Measurements from ENCODE around the gene MMP2. TPM values are rescaled to one million over a fixed set of nuclear protein-coding genes. Genes with fewer than 3 reads are reported as not detected.

MMP2 gene
- total RNA-seq, 1 experiment from 2014 or later: 311 TPM

DNA sequence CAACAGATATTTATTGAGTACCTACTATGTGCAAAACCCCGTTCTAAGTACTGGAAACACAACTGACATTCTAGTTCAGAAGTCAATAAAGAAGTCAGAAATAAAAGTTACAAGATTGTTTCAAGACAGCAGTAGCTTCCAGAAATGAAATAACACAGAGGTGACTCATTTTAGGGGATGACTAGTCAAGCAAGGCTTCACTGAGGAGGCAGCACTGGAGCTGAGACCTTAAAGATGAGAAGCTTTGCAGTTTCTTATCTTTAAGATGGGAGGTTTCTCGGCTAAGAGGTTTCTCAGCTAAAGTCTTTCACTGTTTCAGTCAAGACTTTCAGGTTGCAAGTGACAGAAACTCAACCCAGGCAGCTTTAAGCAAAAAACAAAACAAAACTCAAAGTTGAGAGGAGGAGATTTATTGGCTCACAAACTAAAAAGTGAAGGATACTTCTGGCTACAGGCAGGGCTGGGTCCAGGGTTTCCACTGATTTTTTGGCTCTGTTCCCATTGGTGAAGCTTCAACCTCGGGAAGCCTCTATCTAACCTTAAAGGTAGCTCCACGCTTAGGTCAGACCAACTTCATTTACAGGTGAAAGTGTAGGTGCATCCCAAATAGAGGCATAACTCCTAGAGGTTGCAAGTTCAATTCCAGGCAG is 7.4 kb upstream of the MMP2 start:
- H3K27me3 ChIP-seq (ENCODE audit: control insufficient read depth, insufficient read depth, low read length): no peaks in the 10 kb centered on the region
- ChIA-PET CTCF (interaction anchor here (0.6 kb wide), 1 partner anchor 720 kb away, joined by 4 read pairs; the partner anchor contains the start of gene GNAO1), POLR2A (interaction anchor here (0.7 kb wide), 1 partner anchor 12 kb away, joined by 19 read pairs; no protein-coding TSS in a partner anchor)
- TF ChIP-seq TCF7L2 (IDR thresholded peaks at IDR 0.05; ENCODE audit: low read depth, low read length): no peak
- H3K36me3 ChIP-seq (ENCODE audit: control insufficient read depth, insufficient read depth, low read length): no peaks in the 10 kb centered on the region
- in situ Hi-C loops (cut with HindIII; ENCODE audit: low pct_unique_long_range_greater_than_20kb, low sequenced_read_pairs): no loop called here
- ATAC-seq (peak; percentile 70), DNase-seq (ENCODE audit: low read depth, low spot score) (no peak)
- no TSS peak for BruUV-seq (replicated peaks)
- H3K27ac ChIP-seq (ENCODE audit: low read length): peak overlapping the region; percentile 91
- intact Hi-C loops (cut with micrococcal nuclease; ENCODE audit: unreplicated experiment): loop anchor here (5.0 kb wide), 1 partner anchor 376 kb away; no protein-coding TSS in a partner anchor
- no peak overlapping the region for H3K4me3 ChIP-seq (ENCODE audit: low read depth in 2 of 2, low read length in 2 of 2)
- peaks cover 45% of the 10 kb centered on the region for H3K4me1 ChIP-seq (ENCODE audit: control insufficient read depth, insufficient read depth, low read length)
- H3K9me3 ChIP-seq (ENCODE audit: control insufficient read depth, insufficient read depth, low read depth, low read length): no peaks in the 10 kb centered on the region

GRCh38 chr16:55473587-55473986 is 5.4 kb upstream of the MMP2 start:
- no peak for ATAC-seq
- TF ChIP-seq POLR2AphosphoS5 (IDR thresholded peaks at IDR 0.05; ENCODE audit: low read depth, low read length): no peak
- TF ChIP-seq CTCF (IDR thresholded peaks at IDR 0.05): no peak
- TF ChIP-seq TCF7L2 (IDR thresholded peaks at IDR 0.05; ENCODE audit: low read depth, low read length): no peak
- no peak for TF ChIP-seq SIN3A (IDR thresholded peaks at IDR 0.05; ENCODE audit: borderline replicate concordance, insufficient read depth, low read depth, low read length)
- TF ChIP-seq, protein P1, sequence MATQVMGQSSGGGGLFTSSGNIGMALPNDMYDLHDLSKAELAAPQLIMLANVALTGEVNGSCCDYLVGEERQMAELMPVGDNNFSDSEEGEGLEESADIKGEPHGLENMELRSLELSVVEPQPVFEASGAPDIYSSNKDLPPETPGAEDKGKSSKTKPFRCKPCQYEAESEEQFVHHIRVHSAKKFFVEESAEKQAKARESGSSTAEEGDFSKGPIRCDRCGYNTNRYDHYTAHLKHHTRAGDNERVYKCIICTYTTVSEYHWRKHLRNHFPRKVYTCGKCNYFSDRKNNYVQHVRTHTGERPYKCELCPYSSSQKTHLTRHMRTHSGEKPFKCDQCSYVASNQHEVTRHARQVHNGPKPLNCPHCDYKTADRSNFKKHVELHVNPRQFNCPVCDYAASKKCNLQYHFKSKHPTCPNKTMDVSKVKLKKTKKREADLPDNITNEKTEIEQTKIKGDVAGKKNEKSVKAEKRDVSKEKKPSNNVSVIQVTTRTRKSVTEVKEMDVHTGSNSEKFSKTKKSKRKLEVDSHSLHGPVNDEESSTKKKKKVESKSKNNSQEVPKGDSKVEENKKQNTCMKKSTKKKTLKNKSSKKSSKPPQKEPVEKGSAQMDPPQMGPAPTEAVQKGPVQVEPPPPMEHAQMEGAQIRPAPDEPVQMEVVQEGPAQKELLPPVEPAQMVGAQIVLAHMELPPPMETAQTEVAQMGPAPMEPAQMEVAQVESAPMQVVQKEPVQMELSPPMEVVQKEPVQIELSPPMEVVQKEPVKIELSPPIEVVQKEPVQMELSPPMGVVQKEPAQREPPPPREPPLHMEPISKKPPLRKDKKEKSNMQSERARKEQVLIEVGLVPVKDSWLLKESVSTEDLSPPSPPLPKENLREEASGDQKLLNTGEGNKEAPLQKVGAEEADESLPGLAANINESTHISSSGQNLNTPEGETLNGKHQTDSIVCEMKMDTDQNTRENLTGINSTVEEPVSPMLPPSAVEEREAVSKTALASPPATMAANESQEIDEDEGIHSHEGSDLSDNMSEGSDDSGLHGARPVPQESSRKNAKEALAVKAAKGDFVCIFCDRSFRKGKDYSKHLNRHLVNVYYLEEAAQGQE (IDR thresholded peaks at IDR 0.05; ENCODE audit: insufficient read depth in 1 of 2, low read depth in 2 of 2, low read length in 1 of 2): no peak
- no TSS peak for BruUV-seq (replicated peaks)
- Histone ChIP-seq H3K4me3 (ENCODE audit: low read depth in 2 of 2, low read length in 2 of 2) (no peak overlapping the region), H3K27me3 (ENCODE audit: control insufficient read depth, insufficient read depth, low read length) (no peaks in the 10 kb centered on the region), H3K9me3 (ENCODE audit: control insufficient read depth, insufficient read depth, low read depth, low read length) (no peaks in the 10 kb centered on the region), H3K27ac (ENCODE audit: low read length) (peak overlapping the region; percentile 91), H3K36me3 (ENCODE audit: control insufficient read depth, insufficient read depth, low read length) (no peaks in the 10 kb centered on the region), H3K4me1 (ENCODE audit: control insufficient read depth, insufficient read depth, low read length) (peaks cover 61% of the 10 kb centered on the region)
- in situ Hi-C loops (cut with HindIII; ENCODE audit: low pct_unique_long_range_greater_than_20kb, low sequenced_read_pairs): no loop called here
- intact Hi-C loops (cut with micrococcal nuclease; ENCODE audit: unreplicated experiment): loop anchor here (5.0 kb wide), 1 partner anchor 374 kb away; no protein-coding TSS in a partner anchor
- DNase-seq (ENCODE audit: low read depth, low spot score): no peak
- POLR2A ChIA-PET: no interaction called here
- CTCF ChIA-PET: no interaction called here

GRCh38 chr16:55474821-55475220 is 4.2 kb upstream of the MMP2 start:
- no peak overlapping the region for H3K4me3 ChIP-seq (ENCODE audit: low read depth in 2 of 2, low read length in 2 of 2)
- H3K9me3 ChIP-seq (ENCODE audit: control insufficient read depth, insufficient read depth, low read depth, low read length): no peaks in the 10 kb centered on the region
- H3K27ac ChIP-seq (ENCODE audit: low read length): peak overlapping the region; percentile 74
- no peaks in the 10 kb centered on the region for H3K36me3 ChIP-seq (ENCODE audit: control insufficient read depth, insufficient read depth, low read length)
- ChIA-PET CTCF (no interaction called here), POLR2A (no interaction called here)
- intact Hi-C loops (cut with micrococcal nuclease; ENCODE audit: unreplicated experiment): loop anchor here (5.0 kb wide), 1 partner anchor 372 kb away; no protein-coding TSS in a partner anchor
- H3K4me1 ChIP-seq (ENCODE audit: control insufficient read depth, insufficient read depth, low read length): peaks cover 53% of the 10 kb centered on the region
- ATAC-seq (no peak), DNase-seq (ENCODE audit: low read depth, low spot score) (no peak)
- no peaks in the 10 kb centered on the region for H3K27me3 ChIP-seq (ENCODE audit: control insufficient read depth, insufficient read depth, low read length)
- no TSS peak for BruUV-seq (replicated peaks)
- TF ChIP-seq CTCF (IDR thresholded peaks at IDR 0.05): no peak
- TF ChIP-seq SIN3A (IDR thresholded peaks at IDR 0.05; ENCODE audit: borderline replicate concordance, insufficient read depth, low read depth, low read length): no peak
- in situ Hi-C loops (cut with HindIII; ENCODE audit: low pct_unique_long_range_greater_than_20kb, low sequenced_read_pairs): no loop called here
